Measurements from ENCODE around the gene PXK.

PXK gene

DNA sequence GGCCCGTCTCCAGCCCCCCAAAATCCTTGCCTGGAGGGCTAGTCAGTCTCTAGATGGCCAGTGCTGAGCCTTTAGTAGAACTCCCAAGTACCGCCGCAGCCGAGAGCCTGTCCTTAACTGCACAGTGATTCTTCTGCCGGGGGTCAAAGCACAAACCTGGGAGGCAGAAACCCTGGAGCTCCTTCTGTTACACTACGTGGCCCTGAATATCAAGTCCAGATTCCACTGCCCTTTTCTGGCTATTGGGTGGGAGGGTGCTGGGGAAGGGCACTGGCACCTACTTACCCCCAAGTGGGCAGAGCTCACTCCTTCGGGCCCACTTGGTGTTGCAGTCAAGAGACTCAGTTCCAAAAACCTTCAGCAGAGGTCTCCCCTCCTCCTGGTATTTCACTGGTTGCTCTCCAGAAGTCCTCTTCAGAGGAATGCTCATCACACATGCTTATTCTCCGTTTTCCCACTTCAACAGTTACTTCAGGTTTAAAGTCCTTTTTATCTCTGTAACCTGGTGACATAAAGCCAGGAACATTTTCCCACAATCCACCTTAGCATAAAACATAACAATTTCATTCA is 90.1 kb downstream of the PXK start:
- TF ChIP-seq GATA2 (IDR thresholded peaks at IDR 0.05; ENCODE audit: low read depth, low read length) (no peak), GATA3 (IDR thresholded peaks at IDR 0.05; ENCODE audit: low read depth, low read length) (no peak)

DNA sequence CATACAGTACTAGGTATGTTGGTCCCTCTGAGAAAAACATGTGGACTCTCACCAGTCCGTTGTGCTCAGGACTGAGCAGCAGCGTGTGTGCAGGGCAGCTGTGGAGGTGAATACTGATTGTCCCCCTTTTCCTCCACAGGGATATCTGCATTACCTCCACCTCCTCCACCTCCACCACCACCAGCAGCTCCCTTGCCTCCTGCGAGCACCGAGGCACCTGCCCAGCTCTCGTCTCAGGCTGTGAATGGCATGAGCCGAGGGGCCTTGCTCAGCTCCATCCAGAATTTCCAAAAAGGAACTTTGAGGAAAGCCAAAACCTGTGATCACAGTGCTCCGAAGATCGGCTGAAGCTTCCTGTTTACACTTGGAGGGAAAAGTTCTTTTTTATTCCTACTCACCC is 91.9 kb downstream of the PXK start:
- TF ChIP-seq GATA3 (IDR thresholded peaks at IDR 0.05; ENCODE audit: low read depth, low read length) (no peak), GATA2 (IDR thresholded peaks at IDR 0.05; ENCODE audit: low read depth, low read length) (no peak)

DNA sequence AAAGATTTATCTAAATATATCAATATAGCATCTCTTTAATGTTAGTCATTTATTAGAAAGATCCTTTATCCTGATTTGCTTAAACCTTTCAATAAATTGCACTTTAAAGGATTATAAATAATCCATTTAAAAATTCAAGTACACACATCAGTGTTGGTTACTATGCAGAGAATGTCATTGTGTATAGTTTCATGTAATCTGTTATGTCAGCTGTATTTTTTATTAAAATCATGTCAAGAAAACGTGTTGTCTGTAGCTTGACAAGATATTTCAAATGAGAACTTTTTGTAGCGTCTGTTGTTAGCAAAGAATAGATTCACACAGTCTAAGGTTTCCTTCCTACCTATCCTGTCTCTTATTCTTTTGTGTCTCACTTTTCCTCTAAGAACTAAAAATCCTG is 93.1 kb downstream of the PXK start:
- TF ChIP-seq GATA2 (IDR thresholded peaks at IDR 0.05; ENCODE audit: low read depth, low read length) (no peak), GATA3 (IDR thresholded peaks at IDR 0.05; ENCODE audit: low read depth, low read length) (no peak)

DNA sequence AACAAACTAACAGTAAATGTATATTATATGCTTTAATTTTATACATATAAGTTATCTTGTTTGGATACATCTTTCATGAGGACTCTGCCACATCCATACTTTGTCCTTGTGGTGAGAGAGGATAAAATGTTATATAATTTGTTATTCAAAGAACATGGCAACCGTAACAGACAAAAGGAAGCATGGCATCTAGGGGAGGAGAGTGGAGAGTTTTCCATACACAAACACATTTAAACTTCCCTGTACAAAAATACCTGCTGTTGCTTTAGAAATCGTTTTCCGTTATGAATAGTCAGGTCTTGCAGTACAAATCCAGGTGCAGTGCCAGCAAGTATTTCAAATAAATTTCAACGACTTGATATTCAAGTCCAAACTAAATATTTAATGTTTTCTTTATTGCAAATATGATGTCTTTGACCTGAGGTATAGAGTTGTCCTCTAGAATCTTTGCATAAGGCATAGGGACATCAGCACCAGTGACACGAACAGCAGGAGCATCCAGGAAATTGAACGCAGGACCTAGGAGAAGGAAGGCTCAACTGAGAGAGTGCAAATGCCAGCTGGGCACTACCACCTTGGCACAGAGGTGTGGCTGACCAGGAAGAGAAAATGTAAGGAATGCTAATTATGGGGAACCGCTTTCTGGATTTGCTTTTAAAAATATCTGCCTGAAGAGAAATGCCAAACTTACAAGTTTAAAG is 95.1 kb downstream of the PXK start:
- TF ChIP-seq GATA3 (IDR thresholded peaks at IDR 0.05; ENCODE audit: low read depth, low read length) (no peak), GATA2 (IDR thresholded peaks at IDR 0.05; ENCODE audit: low read depth, low read length) (no peak)

DNA sequence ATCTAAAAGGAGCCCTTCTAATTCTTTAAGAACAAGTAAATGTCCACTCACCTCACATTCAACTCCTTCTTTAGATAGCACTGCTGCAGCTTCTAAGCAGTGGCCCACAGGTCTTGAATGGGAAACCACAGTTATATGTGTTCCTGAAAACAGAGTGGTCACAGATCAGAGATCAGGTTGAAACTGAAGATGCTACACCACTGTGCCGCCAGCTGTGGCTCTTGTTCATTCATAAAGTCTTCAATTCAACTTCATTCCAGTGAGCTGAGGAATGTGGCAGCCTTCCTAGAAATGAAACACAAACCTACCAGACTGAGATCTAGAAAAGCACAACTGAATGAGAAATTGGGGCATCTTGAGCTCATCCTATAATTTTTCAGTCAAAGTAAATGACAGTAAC is 97.0 kb downstream of the PXK start:
- TF ChIP-seq GATA2 (IDR thresholded peaks at IDR 0.05; ENCODE audit: low read depth, low read length) (no peak), GATA3 (IDR thresholded peaks at IDR 0.05; ENCODE audit: low read depth, low read length) (no peak)

DNA sequence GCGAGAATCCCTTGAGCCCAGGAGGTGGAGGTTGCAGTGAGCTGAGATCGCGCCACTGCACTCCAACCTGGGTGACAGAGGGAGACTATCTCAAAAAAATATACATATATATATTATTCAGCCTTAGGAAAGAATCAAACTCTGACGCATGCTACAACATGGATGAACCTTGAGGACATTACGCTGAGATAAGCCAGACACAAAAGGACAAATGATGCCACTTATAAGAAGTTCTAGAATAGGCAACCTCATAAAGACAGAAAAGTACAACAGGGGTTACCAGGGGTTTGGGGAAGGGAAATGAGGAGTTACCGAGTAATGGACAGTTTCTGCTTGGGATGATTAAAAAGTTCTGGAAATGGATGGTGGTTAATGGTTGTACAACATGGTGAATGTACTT is 100.2 kb downstream of the PXK start:
- TF ChIP-seq GATA3 (IDR thresholded peaks at IDR 0.05; ENCODE audit: low read depth, low read length): no peak
- no peak for TF ChIP-seq GATA2 (IDR thresholded peaks at IDR 0.05; ENCODE audit: low read depth, low read length)

DNA sequence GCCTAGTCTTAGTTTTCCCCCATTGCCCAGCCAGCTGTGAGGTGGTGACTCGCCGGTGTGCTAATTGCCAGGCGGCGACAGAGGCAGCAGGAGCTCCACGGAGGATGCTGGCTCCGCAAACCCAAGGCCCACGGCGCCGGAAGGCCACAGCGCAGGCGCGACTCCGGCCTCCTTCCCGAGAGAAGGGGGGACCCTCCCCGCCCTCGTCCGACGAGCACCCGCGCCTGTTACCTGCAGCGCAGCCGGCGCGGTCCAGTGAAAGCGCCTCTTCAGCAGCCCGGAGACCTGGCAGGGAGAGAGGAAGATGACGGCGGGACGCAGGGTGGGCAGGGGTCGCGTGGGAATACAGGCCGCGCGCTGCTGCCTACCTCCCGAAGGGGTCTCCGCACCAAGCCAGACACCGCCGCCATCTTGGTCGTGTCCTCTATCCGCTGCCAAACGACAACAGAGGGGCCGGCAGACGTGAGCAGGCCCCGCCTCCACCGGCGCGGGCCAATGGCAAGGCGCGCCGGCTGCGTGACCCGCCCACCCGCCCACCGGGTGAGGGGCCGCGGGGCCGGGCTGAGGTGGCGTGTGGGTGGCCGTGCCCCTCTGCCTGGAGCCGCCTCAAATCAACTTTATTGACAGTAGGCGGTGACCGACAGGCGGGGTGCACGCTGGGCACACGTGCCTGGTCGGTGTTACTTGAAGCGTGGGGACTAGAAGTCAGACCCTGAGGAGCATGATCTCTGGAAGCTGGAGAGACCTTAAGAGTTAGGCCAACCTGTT is 100.9 kb downstream of the PXK start, which contains the start of gene PDHB:
PDHB (minus strand) TSS at position 433 of the 768 bp plus-strand sequence; CDS start at position 410, 23 bp downstream.
- TF ChIP-seq GATA3 (IDR thresholded peaks at IDR 0.05; ENCODE audit: low read depth, low read length) (no peak), GATA2 (IDR thresholded peaks at IDR 0.05; ENCODE audit: low read depth, low read length) (no peak)

DNA sequence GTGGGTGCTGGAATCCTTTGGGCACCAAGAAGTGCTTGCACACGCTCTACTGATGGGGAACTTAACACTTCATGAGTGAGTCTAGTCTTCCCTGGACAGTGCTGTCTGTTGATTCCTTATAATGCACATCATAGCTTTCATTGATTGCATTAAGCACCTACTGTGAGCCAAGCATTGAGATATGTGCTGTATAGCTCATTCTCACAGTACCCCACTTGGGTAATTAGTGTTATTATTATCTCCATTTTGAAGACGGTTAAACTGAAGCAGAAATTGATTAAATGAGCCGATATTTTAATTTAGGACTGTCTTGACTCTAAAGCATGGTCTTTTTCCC is 101.4 kb downstream of the PXK start:
- TF ChIP-seq GATA2 (IDR thresholded peaks at IDR 0.05; ENCODE audit: low read depth, low read length) (no peak), GATA3 (IDR thresholded peaks at IDR 0.05; ENCODE audit: low read depth, low read length) (no peak)

DNA sequence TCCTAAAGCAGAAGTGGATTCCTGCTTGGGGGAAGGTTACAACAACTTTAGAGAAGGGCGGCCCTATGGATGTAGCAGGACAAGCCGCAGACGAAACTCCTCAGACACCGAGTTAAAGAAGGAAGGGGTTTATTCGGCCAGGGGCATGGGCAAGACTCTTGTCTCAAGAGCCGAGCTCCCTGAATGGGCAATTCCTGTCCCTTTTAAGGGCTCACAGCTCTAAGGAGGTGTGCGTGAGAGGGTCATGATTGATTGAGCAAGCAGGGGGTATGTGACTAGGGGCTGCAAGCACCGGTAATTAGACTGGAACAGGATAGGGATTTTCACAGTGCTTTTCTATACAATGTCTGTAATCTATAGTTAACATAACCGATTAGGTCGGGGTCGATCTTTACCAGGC is 101.8 kb downstream of the PXK start:
- no peak for TF ChIP-seq GATA2 (IDR thresholded peaks at IDR 0.05; ENCODE audit: low read depth, low read length)
- no peak for TF ChIP-seq GATA3 (IDR thresholded peaks at IDR 0.05; ENCODE audit: low read depth, low read length)

DNA sequence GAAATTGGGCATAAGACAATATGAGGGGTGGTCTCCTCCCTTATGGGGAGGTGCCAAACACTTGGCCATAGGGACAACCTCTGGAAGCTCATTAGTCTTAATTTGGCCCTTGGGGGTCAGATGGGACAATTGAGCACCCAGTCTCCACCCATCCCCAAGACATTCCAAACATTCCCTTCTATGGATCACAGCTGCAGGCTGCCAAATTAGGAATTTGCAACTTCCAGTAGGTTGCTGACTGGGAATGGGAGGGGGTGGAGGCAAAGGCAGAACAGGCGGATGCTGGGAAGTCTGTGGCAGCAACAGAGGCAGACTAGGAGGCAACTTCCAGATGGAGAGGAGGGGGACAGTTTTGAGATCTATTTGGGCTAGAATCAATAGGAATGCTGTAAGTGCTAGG is 102.3 kb downstream of the PXK start:
- TF ChIP-seq GATA2 (IDR thresholded peaks at IDR 0.05; ENCODE audit: low read depth, low read length) (no peak), GATA3 (IDR thresholded peaks at IDR 0.05; ENCODE audit: low read depth, low read length) (no peak)

DNA sequence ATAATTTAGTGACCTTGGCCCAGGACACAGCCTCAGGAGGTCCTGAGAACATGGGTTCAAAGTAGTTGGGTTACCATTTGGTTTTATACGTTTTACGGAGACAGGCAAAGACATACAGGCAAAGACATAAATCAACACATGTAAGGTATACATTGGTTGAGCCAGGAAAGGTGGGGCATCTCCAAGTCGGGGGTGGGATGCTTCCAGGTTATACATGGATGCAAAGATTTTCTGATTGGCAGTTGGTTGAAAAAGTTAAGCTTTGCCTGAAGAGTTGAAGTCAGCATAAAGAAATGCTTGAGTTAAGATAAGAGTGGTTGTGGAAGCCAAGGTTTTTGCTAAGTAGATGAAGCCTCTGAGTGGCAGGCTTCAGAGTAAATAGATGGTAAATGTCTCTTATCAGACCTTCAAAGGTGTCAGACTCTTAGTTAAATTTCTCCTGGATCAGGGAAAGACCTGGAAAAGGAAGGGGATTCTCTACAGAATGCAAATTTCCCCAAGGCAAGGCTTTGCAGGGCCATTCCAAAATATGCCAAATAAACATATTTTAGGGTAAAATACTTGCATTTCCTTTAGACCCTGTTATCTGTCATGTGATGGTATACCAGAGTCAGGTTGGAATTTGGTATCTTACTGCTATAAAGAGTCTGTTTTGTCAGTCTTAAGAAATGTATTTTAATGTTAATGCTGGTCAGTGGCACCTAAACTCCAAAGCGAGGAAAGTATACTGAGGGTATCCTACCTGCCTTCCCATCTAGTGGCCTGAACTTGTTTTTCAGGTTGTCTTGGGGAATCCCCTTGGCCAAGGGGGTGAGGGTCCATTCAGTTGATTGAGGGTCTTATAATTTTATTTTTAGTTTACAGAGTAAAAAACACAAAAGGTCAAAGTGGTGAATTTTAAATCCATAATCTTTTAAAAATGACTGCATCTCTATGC is 109.1 kb downstream of the PXK start:
- no peak for TF ChIP-seq GATA3 (IDR thresholded peaks at IDR 0.05; ENCODE audit: low read depth, low read length)
- TF ChIP-seq GATA2 (IDR thresholded peaks at IDR 0.05; ENCODE audit: low read depth, low read length): no peak

DNA sequence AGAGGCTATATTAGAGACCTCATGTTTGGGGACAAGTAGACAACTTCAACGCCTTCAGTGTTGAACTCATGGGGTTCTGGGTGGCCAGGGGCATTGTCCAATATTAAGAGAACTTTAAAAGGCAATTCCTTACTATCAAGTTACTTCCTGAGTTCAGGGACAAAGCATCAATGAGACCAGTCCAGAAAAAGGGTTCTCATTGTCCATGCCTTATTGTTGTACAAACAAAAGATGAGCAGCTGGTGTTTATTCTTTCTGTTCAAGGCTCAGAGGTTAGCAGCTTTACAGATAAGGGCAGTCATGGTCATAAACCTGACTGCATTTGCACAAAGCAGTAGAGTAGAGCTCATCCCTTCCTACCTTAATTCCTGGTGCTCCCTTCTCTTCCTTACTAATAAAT is 119.5 kb downstream of the PXK start:
- TF ChIP-seq GATA2 (IDR thresholded peaks at IDR 0.05; ENCODE audit: low read depth, low read length) (no peak), GATA3 (IDR thresholded peaks at IDR 0.05; ENCODE audit: low read depth, low read length) (no peak)

DNA sequence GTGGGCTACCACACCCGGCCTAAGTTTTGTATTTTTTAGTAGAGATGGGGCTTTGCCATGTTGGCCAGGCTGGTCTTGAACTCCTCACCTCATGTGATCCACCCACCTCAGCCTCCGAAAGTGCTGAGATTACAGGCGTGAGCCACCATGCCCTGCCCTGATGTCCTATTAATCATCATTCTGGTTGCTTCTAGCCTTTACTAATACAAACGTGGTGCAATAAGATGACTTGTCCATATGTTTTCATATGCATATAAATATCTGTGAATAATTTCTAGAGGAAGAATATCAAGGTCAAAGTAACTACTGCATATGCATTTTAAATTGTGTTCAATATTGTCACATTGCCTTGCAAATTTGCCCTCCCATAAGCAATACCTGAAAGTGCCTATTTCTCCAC is 126.5 kb downstream of the PXK start:
- TF ChIP-seq GATA3 (IDR thresholded peaks at IDR 0.05; ENCODE audit: low read depth, low read length) (no peak), GATA2 (IDR thresholded peaks at IDR 0.05; ENCODE audit: low read depth, low read length) (no peak)

DNA sequence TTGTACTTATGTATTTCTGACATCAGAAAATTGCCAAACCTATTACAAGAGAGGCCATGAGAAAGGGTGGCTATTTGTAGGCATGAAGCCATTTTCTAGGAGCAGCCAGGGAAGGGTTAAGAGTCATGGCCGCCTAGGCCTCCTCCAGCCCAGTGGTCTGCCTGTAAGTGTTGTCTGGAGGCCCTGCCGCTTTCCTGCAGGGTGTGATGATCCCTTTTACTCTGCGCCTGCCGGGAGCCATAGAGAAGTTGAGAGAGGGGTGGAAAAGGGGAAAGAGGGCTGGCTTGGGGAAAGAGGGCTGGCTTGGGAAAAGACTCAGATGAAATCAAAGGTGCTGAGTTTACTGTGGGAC is 130.1 kb downstream of the PXK start:
- TF ChIP-seq GATA3 (IDR thresholded peaks at IDR 0.05; ENCODE audit: low read depth, low read length): no peak
- no peak for TF ChIP-seq GATA2 (IDR thresholded peaks at IDR 0.05; ENCODE audit: low read depth, low read length)
